H1 (cell line): ENCODE measurements around the gene ARHGEF28. TPM values are rescaled to one million over a fixed set of nuclear protein-coding genes. Genes with fewer than 3 reads are reported as not detected.

ENCODE experiments used
- CTCF ChIA-PET: fragments of 300-600 bp; sonication (Branson Sonifier 250); formaldehyde crosslinking; loops from one replicate; lab custom pipeline; 2021; ENCODE audit not compliant: partially characterized antibody; lab: Charles Lee
- POLR2A ChIA-PET: fragments of 300-600 bp; sonication (Branson Sonifier 250); formaldehyde crosslinking; loops from one replicate; lab custom pipeline; 2021; ENCODE audit warnings: inconsistent platforms; ENCODE audit not compliant: partially characterized antibody; lab: Charles Lee
- DNase-seq, 2 experiments: peaks; one replicate each; pipeline versions ENCODE4 v3.0.0 to v3.0.0-alpha.2; 2010 to 2022; ENCODE audit warnings: low spot score in 2 of 2, low read depth in 1 of 2, mixed read lengths in 1 of 2
- FAIRE-seq: peaks from 2 replicates; lab custom pipeline; 2011; peaks lifted over from hg19 to GRCh38; lab: Jason Lieb, UNC
- H2AFZ ChIP-seq: 2 replicates; pipeline ENCODE4 v1.8.1; 2012; ENCODE audit warnings: low read length, inconsistent platforms
- H2AK5ac ChIP-seq: 2 replicates; pipeline ENCODE4 v1.6.1; 2013; ENCODE audit warnings: low read depth, low read length
- H2BK120ac ChIP-seq: replicated peaks from 2 replicates; pipeline ENCODE3; 2013; ENCODE audit warnings: low read depth, low read length, inconsistent platforms
- H2BK12ac ChIP-seq: 2 replicates; pipeline ENCODE4 v1.6.1; 2013; ENCODE audit warnings: low read depth, low read length
- H2BK15ac ChIP-seq: 2 replicates; pipeline ENCODE4 v1.6.1; 2013; ENCODE audit warnings: low read length
- H2BK20ac ChIP-seq: 2 replicates; pipeline ENCODE4 v1.6.1; 2013; ENCODE audit warnings: low read length
- H2BK5ac ChIP-seq: 2 replicates; pipeline ENCODE4 v1.6.1; 2013; ENCODE audit warnings: low read depth, low read length
- H3K14ac ChIP-seq: 2 replicates; pipeline ENCODE4 v1.6.1; 2013; ENCODE audit warnings: inconsistent platforms; ENCODE audit not compliant: insufficient read length
- H3K18ac ChIP-seq: 2 replicates; pipeline ENCODE4 v1.6.1; 2013; ENCODE audit warnings: low read length; ENCODE audit errors: extremely low read depth
- H3K23ac ChIP-seq: 2 replicates; pipeline ENCODE4 v1.6.1; 2013; ENCODE audit warnings: inconsistent platforms; ENCODE audit not compliant: insufficient read length
- H3K23me2 ChIP-seq: 2 replicates; pipeline ENCODE4 v1.6.1; 2013; ENCODE audit warnings: low read depth, low read length
- H3K27ac ChIP-seq: 2 replicates; pipeline ENCODE4 v1.6.1; 2011; ENCODE audit warnings: low read depth, low read length, inconsistent platforms
- H3K27me3 ChIP-seq, 4 experiments: replicated peaks in 1 of 4; 1 replicate in 1 of 4; 2 replicates in 3 of 4; pipeline versions ENCODE4 v1.6.1 to v1.8.1; 2011 to 2013; ENCODE audit warnings: low read length in 3 of 4, mild to moderate bottlenecking in 3 of 4, inconsistent platforms in 2 of 4, mixed read lengths in 2 of 4, moderate library complexity in 1 of 4; ENCODE audit not compliant: control insufficient read depth in 3 of 4, insufficient read depth in 3 of 4; ENCODE audit errors: extremely low read depth in 1 of 4
- H3K36me3 ChIP-seq, 4 experiments: 2 replicates each; pipeline versions ENCODE4 v1.6.1 to v1.8.1; 2011 to 2013; ENCODE audit warnings: mild to moderate bottlenecking in 4 of 4, low read length in 3 of 4, moderate library complexity in 2 of 4, control low read depth in 1 of 4, inconsistent platforms in 1 of 4; ENCODE audit not compliant: insufficient read depth in 4 of 4, control insufficient read depth in 2 of 4
- H3K4ac ChIP-seq: replicated peaks from 2 replicates; pipeline ENCODE3; 2013; ENCODE audit warnings: low read length, low read depth, mixed read lengths, inconsistent platforms; ENCODE audit not compliant: insufficient read length
- H3K4me1 ChIP-seq, 4 experiments: replicated peaks in 1 of 4; 1 replicate in 1 of 4; 2 replicates in 3 of 4; pipeline versions ENCODE4 v1.6.1 to v1.8.1; 2011 to 2013; ENCODE audit warnings: low read length in 3 of 4, inconsistent platforms in 2 of 4, mixed read lengths in 1 of 4; ENCODE audit not compliant: insufficient read depth in 4 of 4, control insufficient read depth in 3 of 4
- H3K4me2 ChIP-seq, 2 experiments: 2 replicates each; pipeline versions ENCODE4 v1.6.1 to v1.8.1; 2011 to 2013; ENCODE audit warnings: low read depth in 2 of 2, low read length in 2 of 2, control low read depth in 1 of 2, inconsistent platforms in 1 of 2, mild to moderate bottlenecking in 1 of 2; ENCODE audit not compliant: insufficient read depth in 1 of 2
- H3K4me3 ChIP-seq, 4 experiments: fragments of 200-600, 300-600 bp in 1 of 4; sonication (generic), shearing (Covaris generic), sonication (Bioruptor Twin) in 1 of 4; 2 replicates each; pipeline versions ENCODE4 v1.5.1 to v1.8.1; 2011 to 2016; ENCODE audit warnings: low read length in 4 of 4, low read depth in 3 of 4, control low read depth in 2 of 4, inconsistent platforms in 2 of 4, mild to moderate bottlenecking in 2 of 4, mixed read lengths in 1 of 4, moderate library complexity in 1 of 4; ENCODE audit not compliant: insufficient read depth in 2 of 4; ENCODE audit errors: extremely low read depth in 1 of 4
- H3K56ac ChIP-seq: replicated peaks from 2 replicates; pipeline ENCODE3; 2013; ENCODE audit warnings: low read depth, mild to moderate bottlenecking, mixed read lengths, low read length, inconsistent platforms; ENCODE audit not compliant: insufficient read length
- H3K79me1 ChIP-seq: 2 replicates; pipeline ENCODE4 v1.6.1; 2013; ENCODE audit warnings: low read depth, low read length, control low read depth
- H3K79me2 ChIP-seq, 2 experiments: 2 replicates each; pipeline versions ENCODE4 v1.6.1 to v1.8.1; 2012 to 2013; ENCODE audit warnings: low read length in 2 of 2, mild to moderate bottlenecking in 2 of 2, inconsistent platforms in 1 of 2; ENCODE audit not compliant: insufficient read depth in 2 of 2, control insufficient read depth in 1 of 2
- H3K9ac ChIP-seq, 4 experiments: replicated peaks in 1 of 4; 1 replicate in 1 of 4; 2 replicates in 3 of 4; pipeline versions ENCODE4 v1.6.1 to v1.8.1; 2011 to 2013; ENCODE audit warnings: low read depth in 3 of 4, low read length in 3 of 4, control low read depth in 2 of 4, mild to moderate bottlenecking in 2 of 4, moderate library complexity in 2 of 4, inconsistent platforms in 1 of 4; ENCODE audit errors: extremely low read depth in 1 of 4
- H3K9me3 ChIP-seq, 2 experiments: 2 replicates each; pipeline versions ENCODE4 v1.6.1 to v1.8.1; 2012 to 2013; ENCODE audit warnings: mild to moderate bottlenecking in 2 of 2, moderate library complexity in 2 of 2, control low read depth in 1 of 2, inconsistent platforms in 1 of 2, low read depth in 1 of 2, low read length in 1 of 2, mixed read lengths in 1 of 2; ENCODE audit not compliant: insufficient read depth in 2 of 2
- H4K20me1 ChIP-seq, 2 experiments: replicated peaks in 1 of 2; 2 replicates each; pipeline versions ENCODE3 to v1.8.1; 2011 to 2013; ENCODE audit warnings: inconsistent platforms in 2 of 2, low read length in 2 of 2, mild to moderate bottlenecking in 1 of 2; ENCODE audit not compliant: insufficient read depth in 2 of 2, control insufficient read depth in 1 of 2
- H4K5ac ChIP-seq: 2 replicates; pipeline ENCODE4 v1.6.1; 2013; ENCODE audit warnings: low read length, low read depth, mixed read lengths, inconsistent platforms; ENCODE audit not compliant: insufficient read length
- H4K8ac ChIP-seq: 2 replicates; pipeline ENCODE4 v1.8.0; 2013; ENCODE audit warnings: mild to moderate bottlenecking, moderate library complexity, low read length, inconsistent platforms; ENCODE audit not compliant: insufficient read depth; ENCODE audit errors: extremely low read depth
- H4K91ac ChIP-seq: replicated peaks from 2 replicates; pipeline ENCODE3; 2013; ENCODE audit warnings: low read length, mixed read lengths, inconsistent platforms; ENCODE audit not compliant: insufficient read length
- BACH1 ChIP-seq: IDR thresholded peaks from 2 replicates; pipeline ENCODE4 v1.6.1; 2012; ENCODE audit warnings: low read length, improper control_type of control experiment
- CBX8 ChIP-seq: fragments of 300-800, 300-1000 bp; sonication (generic); IDR thresholded peaks from 2 replicates; pipeline ENCODE4 v1.7.1; 2016; ENCODE audit warnings: low read depth, low read length, borderline replicate concordance
- CHD1 ChIP-seq: IDR thresholded peaks from 2 replicates; pipeline ENCODE4 v1.6.1; 2012; ENCODE audit warnings: low read depth, low read length, improper control_type of control experiment
- JUN ChIP-seq: IDR thresholded peaks from 2 replicates; pipeline ENCODE4 v1.6.1; 2011; ENCODE audit warnings: low read depth, mild to moderate bottlenecking, improper control_type of control experiment, low read length
- RNF2 ChIP-seq: fragments of 200-900, 300-1000 bp; sonication (generic); IDR thresholded peaks from 2 replicates; pipeline ENCODE4 v1.7.1; 2016; ENCODE audit warnings: borderline replicate concordance, low read depth, mild to moderate bottlenecking, antibody characterized with exemption, low read length; ENCODE audit not compliant: poor library complexity, severe bottlenecking; ENCODE audit errors: missing control alignments
- polyA plus RNA-seq, 7 experiments: library from polyadenylated mRNA; depleted of rRNA in 3 of 7; stranded (reverse) in 5 of 7; unstranded in 2 of 7; fragments of >200 nt in 5 of 7; fragments of 200-250 nt in 2 of 7; gene quantifications; 1 replicate in 5 of 7; 2 replicates in 1 of 7; 4 replicates in 1 of 7; pipeline versions ENCODE4 v1.2.1 to v1.2.3, GENCODE V29; 2011 to 2013; ENCODE audit warnings: missing spikeins in 2 of 7, mixed read lengths in 2 of 7
- total RNA-seq: library from RNA; stranded (reverse); fragmentation: NEBNext Ultra II Directional; extraction: Animal tissue kit (Norgen Biotek cat#: 25700); gene quantifications from 2 replicates; pipeline ENCODE4 v1.2.1, GENCODE V29; 2021

The ARHGEF28 gene
- total and polyA plus RNA-seq, 2 of the 8 experiments (the other 6 are each of a cell fraction or from before 2014, with no cell fraction given) = 0.33 to 1.0 TPM

- H3K79me2 ChIP-seq = no peaks in the 10 kb centered on the region
- no peaks in the 10 kb centered on the region for H3K79me1 ChIP-seq
- no peak for DNase-seq
- no peak overlapping the region for H3K27ac ChIP-seq
- no peak overlapping the region for H3K18ac ChIP-seq
- H3K4me3 ChIP-seq = no peak overlapping the region
- H2BK12ac ChIP-seq = no peak overlapping the region
- TF ChIP-seq CBX8 (no peak), BACH1 (no peak), JUN (no peak), CHD1 (no peak), RNF2 (no peak)
- no peaks in the 10 kb centered on the region for H3K9me3 ChIP-seq
- H4K5ac ChIP-seq = no peak overlapping the region
- H4K8ac ChIP-seq = no peak overlapping the region
- no peak overlapping the region for H3K56ac ChIP-seq
- no peak overlapping the region for H2BK5ac ChIP-seq
- H3K9ac ChIP-seq = no peak overlapping the region
- no peaks in the 10 kb centered on the region for H3K36me3 ChIP-seq
- no peak overlapping the region for H3K4ac ChIP-seq
- no peaks in the 10 kb centered on the region for H4K20me1 ChIP-seq
- H2BK20ac ChIP-seq = no peak overlapping the region
- H2BK120ac ChIP-seq = no peak overlapping the region
- no peaks in the 10 kb centered on the region for H3K23me2 ChIP-seq
- H3K27me3 ChIP-seq = no peaks in the 10 kb centered on the region
- CTCF ChIA-PET = no interaction called here
- H2AFZ ChIP-seq = no peak overlapping the region
- H3K4me1 ChIP-seq = no peaks in the 10 kb centered on the region
- H3K23ac ChIP-seq = no peak overlapping the region
- no peak overlapping the region for H3K14ac ChIP-seq
- no peak for FAIRE-seq
- no peak overlapping the region for H2BK15ac ChIP-seq
- no peak overlapping the region for H3K4me2 ChIP-seq
- POLR2A ChIA-PET = no interaction called here
- H4K91ac ChIP-seq = no peak overlapping the region
- no peak overlapping the region for H2AK5ac ChIP-seq
Measured at GRCh38 chr5:73862796-73863195, 236.8 kb downstream of the ARHGEF28 start.
